ENCODE results near the gene VAMP5. TPM values are rescaled to one million over a fixed set of nuclear protein-coding genes. Genes with fewer than 3 reads are reported as not detected.
A peak's percentile ranks its signal among the peaks of the same experiment; 100 is the strongest.

Gene VAMP5
- total and polyA plus RNA-seq, 9 of the 15 experiments (the other 6 are each of a cell fraction or from before 2014, with no cell fraction given): 0.54 to 1.9 (median 1.5) TPM; not detected in 2

DNA sequence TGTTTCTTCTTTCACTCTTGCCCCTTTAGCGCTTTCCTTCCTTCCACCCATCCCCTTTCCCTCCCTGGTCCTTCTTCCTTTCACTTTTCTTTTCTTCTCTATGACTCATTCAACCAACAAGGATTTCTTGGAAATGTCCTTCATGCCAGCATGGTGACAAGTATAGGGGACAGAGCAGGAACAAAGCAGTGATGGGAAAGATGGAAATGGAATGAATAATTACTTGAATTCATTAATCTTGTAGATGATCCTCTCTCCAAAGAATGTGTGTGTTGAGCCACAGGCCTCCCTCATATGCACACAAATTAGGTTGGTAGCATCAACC lies 1.5 kb downstream of the VAMP5 start (continued):
- TF ChIP-seq ATF3 (IDR thresholded peaks at IDR 0.05) (peak; percentile 29), ATF3 (CRISPR knock-in tag; conservative IDR thresholded peaks at IDR 0.05) (no peak), FOXA3 (CRISPR knock-in tag; conservative IDR thresholded peaks at IDR 0.05 in 1 of 2, IDR thresholded peaks at IDR 0.05 in 1 of 2) (peak in 1 of 2 experiments; percentile 69; a peak in 2 of 4 replicates), JUN (IDR thresholded peaks at IDR 0.05; ENCODE audit: borderline replicate concordance, low read depth, low read length) (peak; percentile 61; the same call in 1 of the 2 replicates), JUN (CRISPR knock-in tag; IDR thresholded peaks at IDR 0.05; ENCODE audit: borderline replicate concordance) (no peak)

GRCh38 chr2:85588236-85588635 lies 4.0 kb downstream of the VAMP5 start:
- BruUV-seq (replicated peaks): no TSS peak
- in situ Hi-C loops (cut with MboI) (no loop called here), intact Hi-C loops (cut with micrococcal nuclease) (no loop called here)
- FAIRE-seq (no peak), ATAC-seq (no peak; the same call in 2 of the 3 replicates), DNase-seq (ENCODE audit: extremely low read depth in 1 of 4, low spot score in 3 of 4) (no peak)
- Histone ChIP-seq H3K4me3 (no peak overlapping the region), H3K4me2 (ENCODE audit: insufficient read depth, low read length) (no peak overlapping the region; the same call in 1 of the 2 replicates), H3K79me2 (ENCODE audit: control insufficient read depth, insufficient read depth, low read length) (no peaks in the 10 kb centered on the region; the same call in 2 of the 3 replicates), H3K4me1 (replicated peaks in 1 of 2; ENCODE audit: control insufficient read depth in 2 of 2, insufficient read depth in 2 of 2, low read length in 2 of 2) (peaks cover 42 to 43% of the 10 kb centered on the region in 2 experiments), H3K27me3 (ENCODE audit: control insufficient read depth in 2 of 2, insufficient read depth in 2 of 2, low read length in 2 of 2) (no peaks in the 10 kb centered on the region), H3K9me1 (ENCODE audit: control insufficient read depth, insufficient read depth, low read length) (peaks cover 11% of the 10 kb centered on the region), H3K9me3 (replicated peaks; ENCODE audit: control insufficient read depth, insufficient read depth, low read depth, low read length) (no peaks in the 10 kb centered on the region), H3K9ac (ENCODE audit: insufficient read depth in 1 of 2, low read depth in 2 of 2, low read length in 2 of 2) (peak overlapping the region in 1 of 2 experiments; percentile 60; a peak in 1 of 4 replicates), H4K20me1 (replicated peaks; ENCODE audit: control insufficient read depth, insufficient read depth, low read length) (no peaks in the 10 kb centered on the region), H3K36me3 (ENCODE audit: control insufficient read depth, insufficient read depth, low read length) (peaks cover 13% of the 10 kb centered on the region; the same call in 2 of the 3 replicates), H2AFZ (ENCODE audit: low read depth, low read length) (no peak overlapping the region), H3K27ac (ENCODE audit: extremely low read depth, low read depth, low read length) (no peak overlapping the region)
- WGBS (ENCODE audit: insufficient coverage, low coverage, missing lambda C conversion rate): 60% methylated on average over 4 of the region's 4 CpGs
- CTCF ChIA-PET (ENCODE audit: low intra/inter-chr PET ratio): no interaction called here
- POLR2A ChIA-PET: interaction anchor here (1.0 to 4.0 kb wide), 7 partner anchors 7 to 49 kb away, joined by 3 to 14 read pairs (median 6); partner anchors contain the start of genes MAT2A and RNF181
- TF ChIP-seq SUPT5H (IDR thresholded peaks at IDR 0.05): 0 out of 2 replicates have a peak, but pooled peaks have one; percentile 2
- no peak for TF ChIP-seq POLR3G (IDR thresholded peaks at IDR 0.05; ENCODE audit: extremely low read depth, insufficient read length, insufficient replicate concordance)

Data from K562 (cell line).